DMS 273 treated with DMSO at 0.1 percent for 48 hours (cell line): ENCODE results near the gene FAM241B.

Experiments used
- DNase-seq: peaks from one replicate; lab custom pipeline; 2025; lab: John Stamatoyannopoulos, UW

The FAM241B gene

DNA sequence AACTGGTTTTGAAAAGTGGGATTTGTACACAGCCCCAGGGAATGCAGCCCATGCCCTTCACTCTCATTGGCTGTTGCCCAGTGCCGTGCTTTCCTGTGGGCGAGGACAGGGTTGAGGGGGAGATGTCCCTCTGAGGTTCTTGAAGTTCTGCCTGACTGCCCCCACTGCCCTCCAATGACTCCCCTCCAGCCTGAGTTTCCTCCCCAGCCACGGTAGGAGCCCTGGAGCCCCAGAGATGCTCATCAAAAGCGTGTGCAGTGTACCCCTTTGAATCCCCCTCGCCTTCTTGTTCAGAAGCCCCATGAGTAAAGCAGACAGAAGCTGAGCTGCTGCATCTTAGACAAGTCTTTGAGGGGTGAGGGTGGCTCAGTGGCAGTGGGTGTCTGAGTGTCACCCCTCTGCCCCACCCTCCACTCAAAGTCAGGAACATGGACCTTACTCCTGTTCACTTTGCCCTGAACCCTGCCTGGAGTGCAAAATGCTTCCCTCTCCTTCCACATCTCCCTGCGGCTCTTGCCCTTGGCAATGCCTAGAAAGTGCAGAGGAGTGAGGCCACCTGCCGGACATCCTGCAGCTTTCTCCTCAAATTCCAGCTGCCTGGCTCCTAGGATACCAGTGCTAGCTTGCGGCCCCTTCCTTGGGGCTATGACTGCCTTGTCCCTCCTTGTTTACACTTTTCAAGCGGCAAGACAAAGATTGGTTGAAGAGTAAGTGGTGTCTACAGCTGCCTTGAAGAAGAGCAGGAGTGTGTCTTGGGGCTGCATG, 19.9 kb downstream of the FAM241B start:
- no peak for DNase-seq

DNA sequence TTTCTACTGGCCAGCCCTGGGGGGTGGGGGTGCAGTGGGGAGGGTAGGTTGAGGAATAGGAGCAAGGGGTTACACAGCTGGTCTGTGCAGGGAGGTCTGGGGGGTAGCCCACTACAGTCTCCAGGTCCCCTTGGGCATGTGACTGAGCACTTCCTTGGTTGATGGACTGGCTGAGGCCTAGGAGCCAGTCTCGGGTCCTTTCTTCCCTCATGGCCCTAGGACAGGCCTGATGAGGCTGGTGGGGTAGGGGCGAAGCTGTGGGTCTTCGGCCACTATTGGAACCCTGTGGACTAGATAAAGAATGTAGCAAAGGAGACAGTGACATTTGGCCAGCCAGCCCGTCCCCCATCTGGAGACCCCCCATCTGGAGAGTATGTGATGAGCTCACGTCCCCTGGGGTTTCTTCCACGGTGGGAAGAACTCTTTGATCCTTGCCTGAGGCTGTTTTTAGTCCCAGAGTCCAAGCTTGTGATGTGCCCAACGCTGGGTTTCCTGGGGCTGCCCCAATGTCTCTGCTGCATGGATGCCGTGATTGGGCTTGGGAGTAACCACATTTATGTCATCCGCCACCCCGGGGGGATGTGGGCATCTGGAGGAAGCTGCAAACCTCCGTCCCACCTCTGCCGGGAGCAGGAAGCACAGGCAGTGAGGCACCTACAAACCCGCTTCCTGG, 20.7 kb downstream of the FAM241B start:
- DNase-seq = no peak

DNA sequence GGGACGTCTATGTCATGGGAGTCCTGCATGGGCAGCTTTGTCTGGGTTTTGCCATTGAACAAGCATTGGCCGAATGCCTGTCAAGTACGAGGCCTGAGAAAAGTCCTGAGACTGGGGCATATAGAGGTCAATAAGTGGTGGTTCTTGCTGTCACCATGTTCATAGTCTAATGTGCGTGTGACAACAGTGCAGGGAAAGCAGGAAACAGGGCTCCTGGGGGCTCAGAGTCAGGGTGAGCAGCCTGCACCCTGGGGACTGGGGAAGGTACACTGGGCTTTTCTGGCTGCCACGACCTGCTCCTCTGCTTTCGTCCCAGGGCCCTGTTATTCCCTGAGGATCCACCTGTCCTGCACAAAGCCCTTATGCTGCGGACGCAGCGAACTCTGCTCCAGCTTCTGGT, 21.3 kb downstream of the FAM241B start:
- DNase-seq = no peak

DNA sequence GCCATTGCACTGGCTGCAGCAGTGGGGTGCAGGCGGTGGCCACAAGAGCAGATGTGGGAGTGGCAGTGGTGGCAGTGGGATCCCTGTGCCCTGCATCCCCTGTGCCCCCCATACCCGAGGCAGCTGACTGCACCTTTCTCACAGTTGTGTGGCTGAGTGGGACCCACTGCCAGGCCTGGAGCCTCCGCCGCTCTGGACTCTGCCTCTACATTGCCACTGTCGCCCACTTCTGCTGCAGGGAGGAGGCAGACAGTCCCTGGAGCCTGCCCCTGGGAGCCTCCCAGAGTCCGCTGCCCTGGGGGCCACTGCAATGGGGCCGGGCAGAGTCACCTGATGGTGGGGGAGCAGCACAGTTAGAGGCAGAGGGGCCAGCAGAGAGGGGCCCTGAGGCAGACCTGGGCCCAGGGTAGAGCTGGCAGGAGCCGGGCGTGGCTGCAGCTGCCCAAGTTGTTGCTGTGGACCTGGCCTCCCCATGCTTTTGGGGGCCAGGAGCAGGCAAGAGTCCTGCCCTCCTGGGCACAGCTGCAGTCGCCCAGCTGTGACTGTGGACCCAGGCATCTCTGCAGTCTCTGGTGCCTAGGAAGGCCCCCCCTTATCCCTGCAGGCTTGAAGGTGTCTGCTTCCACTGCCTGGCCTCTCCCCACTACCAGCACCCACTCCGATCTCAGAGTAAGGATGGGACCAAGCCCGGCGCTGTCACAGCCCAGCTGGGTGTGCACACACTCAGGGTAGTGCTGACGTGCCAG, 22.2 kb downstream of the FAM241B start:
- DNase-seq = no peak

DNA sequence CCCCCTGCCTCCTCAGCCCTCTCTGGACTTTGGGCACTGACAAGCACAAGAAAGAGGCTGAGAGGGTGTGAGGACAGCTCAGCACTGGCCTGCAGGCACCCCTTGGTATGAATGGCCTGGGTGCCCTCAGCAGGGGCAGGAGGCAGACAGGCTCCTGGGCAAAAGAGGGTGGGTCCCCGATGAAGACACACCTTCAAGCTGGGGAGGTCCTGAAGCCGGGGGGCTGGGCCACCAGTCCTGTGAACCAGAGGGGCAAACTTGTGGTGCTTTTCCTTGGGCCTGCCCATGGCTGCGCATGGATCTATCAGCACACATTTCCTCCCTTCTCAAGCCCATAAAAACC, 22.8 kb downstream of the FAM241B start:
- DNase-seq = no peak

DNA sequence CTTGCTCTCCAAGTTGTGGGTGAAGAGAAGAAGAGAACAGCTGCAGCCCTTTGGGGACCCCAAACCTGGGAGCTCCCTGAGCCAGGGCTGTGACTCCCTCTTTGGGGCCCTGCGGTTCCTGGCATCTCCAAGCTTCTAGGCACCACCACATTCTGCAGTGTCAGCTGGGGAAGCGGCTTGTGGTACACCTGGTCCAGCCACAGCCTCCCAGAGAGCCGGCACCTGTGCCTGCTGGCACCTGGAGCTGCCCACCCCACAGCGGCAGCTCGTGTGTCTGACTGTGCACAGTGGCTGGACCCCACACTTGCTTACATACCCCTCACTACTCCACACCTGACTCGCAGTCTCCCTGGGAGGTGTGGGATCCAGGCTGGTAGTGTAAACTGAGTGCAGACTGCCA, 23.5 kb downstream of the FAM241B start:
- DNase-seq = no peak

DNA sequence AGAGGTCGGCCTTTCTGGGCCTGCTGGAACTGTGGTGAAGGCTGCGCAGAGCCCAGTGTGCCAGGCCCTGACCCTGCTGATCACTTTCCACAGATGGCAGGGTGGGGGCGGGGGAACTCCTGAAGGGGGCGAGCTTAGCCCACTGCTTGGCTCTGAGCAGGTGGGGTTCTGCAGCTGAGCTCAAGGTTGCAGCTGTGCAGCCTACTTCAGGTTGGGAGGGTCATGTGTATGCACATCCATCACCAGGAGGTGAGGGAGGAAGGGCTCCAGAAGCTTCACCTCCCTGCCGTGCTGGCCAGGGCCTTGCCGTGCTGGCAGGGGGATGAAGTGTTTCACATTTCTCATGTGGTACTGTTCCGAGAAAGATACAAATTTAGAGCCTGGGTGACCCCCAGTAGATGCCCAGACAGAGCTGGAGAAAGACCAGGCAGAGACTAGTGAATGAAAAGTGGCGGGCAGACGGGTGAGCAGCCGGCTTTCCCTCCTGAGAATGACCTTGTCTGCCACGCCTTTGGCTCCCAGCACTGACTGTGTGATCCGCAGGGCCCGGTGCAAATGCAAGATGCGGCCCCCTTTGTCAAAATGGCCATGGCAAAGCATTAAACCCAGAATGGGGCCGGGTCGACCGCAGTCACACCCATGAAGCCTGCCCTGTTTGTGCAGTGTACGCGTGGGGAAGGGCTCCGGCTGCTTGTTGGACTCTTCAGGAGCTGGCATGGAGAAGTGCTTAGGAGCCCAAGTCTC, 25.2 kb downstream of the FAM241B start:
- no peak for DNase-seq

DNA sequence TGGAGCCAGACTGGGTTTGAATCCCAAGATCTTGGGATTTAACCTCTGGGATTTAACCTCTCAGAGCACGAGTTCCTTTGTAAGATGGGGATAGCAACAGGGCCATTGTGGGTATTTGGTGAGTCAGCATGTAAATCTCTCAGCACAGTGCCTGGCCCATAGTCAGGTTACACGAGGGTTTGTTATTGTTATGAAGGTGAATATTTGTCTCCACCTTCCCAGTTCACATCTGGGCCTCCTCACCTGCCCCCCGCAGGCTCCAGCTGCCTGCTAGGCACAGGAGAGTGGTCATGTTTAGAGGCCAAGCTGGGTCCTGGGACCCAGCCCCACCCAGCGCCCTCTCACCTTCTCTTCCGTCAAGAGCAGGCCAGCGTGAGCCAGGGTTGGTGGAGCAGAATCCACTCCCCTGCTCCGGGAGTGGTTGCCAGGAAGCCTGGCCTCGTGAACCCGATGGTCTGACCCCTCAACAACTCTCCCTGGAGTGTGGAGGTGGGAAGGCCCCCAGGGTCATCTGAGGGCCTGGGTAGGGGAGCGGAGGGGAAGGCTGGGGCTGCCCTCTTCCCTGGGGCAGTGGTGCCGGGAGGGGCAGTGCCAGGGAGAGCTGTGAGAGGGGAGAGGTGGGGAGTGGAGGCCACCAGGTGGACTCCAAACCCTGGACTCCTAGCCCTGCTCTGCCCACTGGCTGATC, 26.0 kb downstream of the FAM241B start:
- no peak for DNase-seq

DNA sequence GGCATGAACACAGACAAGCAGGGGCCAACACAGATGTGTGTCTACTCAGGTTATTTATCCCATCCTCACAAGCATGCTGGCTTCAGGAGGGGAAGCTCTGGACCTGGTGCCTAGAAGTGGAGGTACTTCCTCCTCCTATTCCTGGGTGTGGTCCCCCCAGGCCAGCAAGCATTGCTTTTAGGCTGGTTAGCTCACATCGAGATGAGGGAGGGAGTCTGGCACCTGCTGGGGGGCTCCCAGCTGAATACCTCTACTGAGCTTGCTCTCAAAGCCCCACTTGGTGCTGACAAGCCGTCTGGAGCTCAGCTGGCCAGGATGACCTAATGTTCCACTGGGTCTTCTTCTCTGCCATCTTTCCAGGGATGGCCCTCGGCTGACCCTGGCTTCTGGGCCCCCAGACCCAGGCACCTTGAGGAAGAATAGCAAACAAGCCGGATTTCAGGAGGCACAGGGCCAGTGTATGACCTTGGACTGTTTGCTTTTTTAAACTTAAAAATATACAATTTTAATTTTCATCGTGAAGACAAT, 26.8 kb downstream of the FAM241B start:
- no peak for DNase-seq

DNA sequence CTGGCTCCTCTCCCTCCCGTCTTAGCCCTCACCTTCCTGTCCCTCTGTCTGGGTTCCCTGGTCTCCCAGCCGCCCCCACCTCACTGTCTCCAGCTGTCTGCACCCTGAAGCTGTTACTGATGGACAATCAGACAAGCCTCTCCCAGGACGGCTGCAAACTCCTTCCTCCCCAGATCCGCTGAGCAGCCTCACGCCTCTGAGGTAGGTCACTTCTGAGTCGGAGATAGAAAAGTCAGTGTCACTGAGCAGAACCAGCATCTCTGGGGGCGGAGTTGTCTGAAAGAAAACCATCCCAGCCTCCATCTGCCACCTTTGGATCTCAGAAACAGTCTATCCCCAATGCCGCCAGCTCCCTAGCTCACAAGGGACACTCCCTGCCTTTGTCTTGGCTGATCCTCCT, 27.4 kb downstream of the FAM241B start:
- no peak for DNase-seq

DNA sequence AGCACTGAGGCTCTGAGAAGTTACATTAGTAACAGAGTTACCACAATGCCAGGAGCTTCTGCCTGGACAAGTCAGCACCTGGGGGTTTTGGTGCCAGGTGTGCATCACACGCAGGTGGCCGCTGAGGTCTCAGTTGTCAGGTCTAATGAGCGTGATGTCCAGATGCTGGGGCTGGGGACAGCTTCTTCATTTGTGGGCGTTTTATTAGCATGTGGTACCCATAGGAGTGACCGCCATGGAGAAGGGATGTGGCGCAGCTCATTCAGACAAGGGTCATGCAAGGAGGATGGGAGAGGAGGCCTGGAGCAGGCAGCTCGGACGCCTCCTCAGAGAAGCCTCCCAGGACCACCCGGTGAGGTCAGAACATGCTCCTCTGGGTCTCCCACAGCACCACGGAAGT, 27.8 kb downstream of the FAM241B start:
- DNase-seq = no peak

DNA sequence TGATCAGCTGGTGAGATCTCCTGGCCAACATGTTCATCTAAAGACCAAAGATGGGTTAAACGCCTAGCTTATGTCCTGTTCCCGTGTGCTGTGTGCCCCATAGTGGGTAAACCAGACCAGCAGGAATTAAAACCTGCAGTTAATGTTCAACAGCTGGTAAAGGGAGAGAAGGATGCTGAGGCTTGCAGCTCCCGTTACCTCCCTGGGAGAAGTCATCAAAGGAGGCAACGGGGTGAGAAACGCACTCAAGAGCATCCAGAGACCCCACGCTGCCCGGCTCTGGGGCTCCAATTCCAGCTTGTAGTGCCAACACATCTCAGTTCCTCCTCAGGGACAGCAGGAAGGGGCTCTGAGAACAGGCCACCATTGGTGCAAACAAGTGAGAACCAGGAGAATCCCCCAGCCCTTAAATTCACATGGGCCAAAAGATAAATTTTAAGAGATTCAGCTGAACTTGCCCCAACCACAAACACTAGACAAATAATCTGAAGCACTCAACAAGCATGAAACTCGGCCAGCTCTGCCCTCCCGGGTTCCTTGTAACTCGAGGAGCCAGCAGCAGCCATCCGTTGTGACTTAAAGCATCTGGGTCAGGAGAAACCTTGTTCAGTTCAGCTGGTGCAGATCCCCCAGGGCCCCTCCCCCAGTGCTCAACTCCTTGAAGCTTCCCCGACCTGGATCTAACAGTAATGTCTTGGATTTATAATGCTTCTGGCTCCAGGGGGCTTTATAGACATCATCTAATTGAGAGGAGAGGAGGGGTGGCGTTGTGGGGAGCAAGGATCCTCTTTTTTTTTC, 29.4 kb downstream of the FAM241B start:
- no peak for DNase-seq

DNA sequence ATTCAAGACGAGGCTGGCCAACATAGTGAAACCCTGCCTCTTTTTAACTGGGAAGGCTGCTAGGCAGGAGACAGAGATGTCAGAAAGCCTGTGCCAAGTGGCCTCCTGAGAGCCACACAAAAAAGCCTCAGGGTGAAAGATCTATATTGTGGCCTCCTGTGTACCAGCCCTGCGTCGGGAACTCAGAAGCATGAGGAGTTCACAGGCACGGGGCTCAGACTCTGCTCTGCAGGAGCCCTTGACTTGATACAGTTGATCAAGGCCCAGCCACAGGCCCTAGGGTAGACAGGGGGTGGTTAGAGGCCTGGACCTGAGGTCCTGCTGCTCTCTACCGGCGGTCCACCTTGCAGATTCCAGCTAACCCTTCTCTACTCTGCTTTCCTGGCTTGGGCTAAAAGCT, 30.2 kb downstream of the FAM241B start:
- DNase-seq = no peak

DNA sequence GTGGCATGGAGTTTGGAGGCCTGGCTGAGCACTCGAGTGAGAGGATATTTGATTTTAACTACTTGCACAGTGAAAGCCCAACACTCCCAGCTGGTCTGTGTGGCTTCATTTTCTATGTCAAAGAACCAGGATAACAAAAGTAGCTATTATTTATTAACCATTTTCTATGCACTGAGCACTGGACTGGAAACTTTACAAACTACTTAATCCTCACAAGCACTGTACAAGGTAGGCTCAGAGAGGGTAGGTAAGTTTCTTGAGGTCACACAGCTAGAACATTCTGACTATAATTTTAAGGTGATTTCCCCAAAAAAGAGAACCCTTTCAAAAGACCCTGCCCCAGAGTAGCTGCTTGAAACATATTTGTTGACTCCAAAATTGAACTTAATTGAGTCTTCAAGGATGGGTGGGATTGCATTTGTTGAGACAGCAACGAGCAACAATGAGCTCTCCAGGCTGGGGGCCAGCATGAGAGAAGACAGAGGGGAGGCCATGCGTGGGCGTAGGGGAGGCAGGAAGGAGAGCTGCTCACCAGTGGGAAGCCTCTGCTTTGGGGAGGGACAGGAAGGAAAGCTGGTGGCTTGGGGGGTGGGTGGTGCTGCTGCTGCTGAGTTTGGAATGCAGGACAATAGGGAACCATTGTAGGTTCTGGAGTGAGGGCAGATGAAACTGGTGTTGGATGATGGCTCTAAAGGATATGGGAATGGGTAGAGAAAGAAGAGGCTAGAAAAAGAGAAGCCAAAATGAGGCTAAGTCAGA, 31.5 kb downstream of the FAM241B start:
- DNase-seq = no peak

DNA sequence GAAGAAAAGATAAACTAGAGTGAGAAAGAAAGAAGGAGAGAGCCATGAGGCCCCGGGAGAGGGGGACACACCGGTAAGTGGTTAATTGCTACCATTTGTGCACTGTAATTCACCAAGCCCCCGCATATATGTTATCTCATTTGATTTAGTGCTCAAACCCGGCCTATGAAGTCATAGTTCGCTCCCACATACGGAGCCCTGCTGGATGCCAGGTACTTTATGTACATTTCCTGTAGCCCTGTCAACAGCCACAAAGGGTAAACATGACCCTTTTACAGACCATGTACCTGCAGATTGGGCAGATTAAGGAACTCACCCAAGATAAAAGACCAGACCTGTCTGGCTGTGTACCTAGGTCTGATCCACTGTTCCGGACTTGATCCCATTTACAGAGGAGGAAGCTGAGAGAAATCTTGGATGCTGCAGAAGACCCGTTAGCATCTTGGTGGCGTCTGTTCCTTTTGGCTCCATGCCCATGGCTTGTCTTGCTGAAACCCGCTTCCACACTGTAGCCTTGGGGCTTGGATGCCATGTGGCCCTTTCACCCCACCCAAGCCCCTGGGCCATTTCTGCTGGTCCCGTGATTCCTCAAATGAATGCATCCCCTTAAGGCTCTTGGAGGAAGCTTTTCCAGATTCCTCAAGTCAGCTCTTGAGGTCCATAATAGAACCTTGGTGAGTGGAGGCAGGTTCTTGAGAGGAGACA, 32.3 kb downstream of the FAM241B start:
- no peak for DNase-seq

DNA sequence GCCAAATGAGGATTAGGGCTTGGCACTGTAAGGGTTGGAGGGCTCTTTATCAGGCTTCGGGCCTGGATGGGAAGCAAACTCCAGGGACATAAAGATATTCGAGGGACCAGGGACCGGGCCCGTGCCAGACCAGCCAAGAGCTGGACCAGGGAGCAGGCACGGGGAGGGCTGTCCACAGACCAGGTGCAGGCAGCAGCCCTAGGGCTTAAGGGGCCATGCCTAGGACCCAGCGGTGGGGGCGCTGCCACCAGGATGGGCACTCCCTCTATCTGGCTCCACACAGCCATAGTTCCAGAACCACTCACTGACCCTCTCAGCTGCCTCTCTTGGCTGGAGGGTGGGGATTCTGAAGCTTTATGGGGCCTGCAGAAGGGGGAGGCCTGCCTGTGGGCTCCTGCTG, 32.9 kb downstream of the FAM241B start:
- DNase-seq = no peak

DNA sequence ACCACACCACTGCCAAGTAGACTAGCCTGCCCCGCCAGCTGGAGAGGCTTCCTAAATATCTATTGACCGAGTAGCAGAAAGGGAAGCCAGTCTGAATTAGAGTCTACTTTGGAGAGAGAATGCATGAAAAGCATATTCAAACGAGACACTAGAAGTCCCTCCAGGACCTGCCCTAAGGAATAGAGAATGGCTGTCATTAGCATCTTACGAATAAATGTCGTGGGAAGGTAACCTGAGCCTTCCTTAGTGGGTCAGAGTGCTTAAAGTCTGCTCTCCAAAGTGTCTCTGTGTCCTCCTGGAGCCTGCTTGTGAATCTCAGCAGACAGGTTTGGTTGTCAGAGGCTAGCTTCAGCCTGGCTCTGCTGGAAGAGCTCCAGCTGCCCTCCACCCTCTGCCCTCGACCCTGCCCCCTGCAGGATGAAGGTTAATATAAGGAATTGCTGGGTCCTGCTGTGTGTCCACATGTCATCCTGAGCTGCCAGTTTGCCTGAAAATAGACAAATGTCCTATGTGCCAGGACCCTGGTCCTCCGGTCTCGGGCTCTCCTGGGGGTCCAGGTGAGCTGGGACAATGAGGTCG, 33.4 kb downstream of the FAM241B start:
- DNase-seq = no peak

DNA sequence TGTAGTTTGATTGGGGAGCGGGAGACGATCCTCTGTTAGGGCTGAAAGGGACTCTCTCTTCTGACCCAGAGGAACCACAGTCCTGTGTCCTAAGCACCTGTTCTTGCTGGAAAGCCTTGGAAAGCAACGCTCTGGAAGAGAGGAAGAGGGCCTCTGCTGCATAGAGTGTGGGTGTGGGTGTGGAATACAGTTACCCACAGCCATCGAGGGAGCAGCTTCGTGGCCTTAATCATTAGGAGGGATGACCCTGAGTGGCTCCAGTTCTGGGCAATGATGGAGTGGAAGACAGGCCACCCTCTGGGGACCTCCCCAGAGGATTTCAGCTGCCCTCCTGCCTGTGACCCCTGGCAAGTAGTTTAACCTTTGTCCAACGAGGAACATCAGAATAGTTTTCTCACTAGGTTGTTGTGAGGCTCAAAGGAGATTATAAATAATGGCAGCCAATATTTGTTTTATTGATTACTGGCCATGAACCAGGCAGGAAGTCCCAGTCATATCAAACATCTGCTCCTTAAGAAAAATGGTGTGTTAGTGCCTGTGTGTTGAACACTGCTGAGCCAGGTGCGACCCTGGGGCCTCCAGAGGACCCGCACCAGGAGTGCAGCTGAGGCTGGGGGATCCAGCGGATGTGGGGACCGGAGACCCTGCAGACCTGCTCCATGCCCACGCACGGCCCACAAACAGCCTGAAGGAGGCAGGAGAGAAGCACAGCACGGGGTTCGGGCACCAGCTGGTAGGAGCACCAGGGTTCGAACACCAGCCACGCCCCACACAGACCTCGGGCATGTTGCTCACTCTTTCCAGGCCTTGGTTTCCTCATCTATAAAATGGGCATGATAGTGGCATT, 35.6 kb downstream of the FAM241B start:
- DNase-seq = no peak
